HG03565 (cell line): Measurements from ENCODE around the gene SCYL2.
"Not testable (repeated sequence)": the region's sequence is repeated elsewhere in the genome, so short reads cannot be mapped to it uniquely, and the experiment has no call there.

Source experiments
- ATAC-seq: cut with Tn5 transposase; IDR thresholded peaks from one replicate; pipeline ENCODE4 v1.9.1; 2021; ENCODE audit warnings: mild to moderate bottlenecking, moderate library complexity; ENCODE audit not compliant: unreplicated experiment

Gene SCYL2

GRCh38 chr12:100266835-100267602, at the start of gene SCYL2, which contains the start of gene DEPDC4:
Gene SCYL2 (plus strand): TSS chr12:100267177. CDS start chr12:100282971, 15,794 bp downstream.
Gene DEPDC4 (minus strand): TSS chr12:100267079. CDS start chr12:100267076, 3 bp downstream.
- ATAC-seq: peak; percentile 86

- ATAC-seq: no peak
Observed at GRCh38 chr12:100219328-100220109, 47.5 kb upstream of the SCYL2 start.

- ATAC-seq: no peak
Observed at GRCh38 chr12:100221523-100221922, 45.5 kb upstream of the SCYL2 start.

- ATAC-seq: not testable (repeated sequence)
Observed at GRCh38 chr12:100222173-100222572, 44.8 kb upstream of the SCYL2 start.

- no peak for ATAC-seq
Observed at GRCh38 chr12:100225491-100225890, 41.5 kb upstream of the SCYL2 start.

- no peak for ATAC-seq
Observed at GRCh38 chr12:100229036-100229635, 37.8 kb upstream of the SCYL2 start.

- ATAC-seq: no peak
Observed at GRCh38 chr12:100229876-100230275, 37.1 kb upstream of the SCYL2 start.

- ATAC-seq: not testable (repeated sequence)
Observed at GRCh38 chr12:100231873-100232272, 35.1 kb upstream of the SCYL2 start.

- no peak for ATAC-seq
Observed at GRCh38 chr12:100234166-100234565, 32.8 kb upstream of the SCYL2 start.

- peak; percentile 53 for ATAC-seq
Observed at GRCh38 chr12:100234591-100235304, 32.2 kb upstream of the SCYL2 start.

GRCh38 chr12:100238801-100239200, 28.2 kb upstream of the SCYL2 start:
- ATAC-seq: no peak

- ATAC-seq: no peak
Observed at GRCh38 chr12:100239589-100239988, 27.4 kb upstream of the SCYL2 start.

GRCh38 chr12:100243137-100243536, 23.8 kb upstream of the SCYL2 start:
- ATAC-seq: no peak

GRCh38 chr12:100247765-100248164, 19.2 kb upstream of the SCYL2 start:
- no peak for ATAC-seq

GRCh38 chr12:100248886-100249285, 18.1 kb upstream of the SCYL2 start:
- ATAC-seq: no peak

- no peak for ATAC-seq
Observed at GRCh38 chr12:100249941-100250340, 17.0 kb upstream of the SCYL2 start.

- no peak for ATAC-seq
Observed at GRCh38 chr12:100251917-100252316, 15.1 kb upstream of the SCYL2 start.

- ATAC-seq: no peak
Observed at GRCh38 chr12:100253437-100253836, 13.5 kb upstream of the SCYL2 start.

GRCh38 chr12:100254876-100255275, 12.1 kb upstream of the SCYL2 start:
- ATAC-seq: no peak

GRCh38 chr12:100258127-100258526, 8.8 kb upstream of the SCYL2 start:
- ATAC-seq: no peak

- no peak for ATAC-seq
Observed at GRCh38 chr12:100263131-100263530, 3.8 kb upstream of the SCYL2 start.
